Measurements from ENCODE around the gene CDYL.

GRCh38 chr6:4802312-4802935 is 26.2 kb downstream of the CDYL start:
- TF ChIP-seq CTCF (IDR thresholded peaks at IDR 0.05; ENCODE audit: low read depth, low read length, poor library complexity, severe bottlenecking) (no peak), EZH2phosphoT487 (IDR thresholded peaks at IDR 0.05; ENCODE audit: borderline replicate concordance, low read length) (no peak)

Measured in DOHH2 (cell line).